Measurements from ENCODE around the gene CTDP1.

CTDP1 gene

DNA sequence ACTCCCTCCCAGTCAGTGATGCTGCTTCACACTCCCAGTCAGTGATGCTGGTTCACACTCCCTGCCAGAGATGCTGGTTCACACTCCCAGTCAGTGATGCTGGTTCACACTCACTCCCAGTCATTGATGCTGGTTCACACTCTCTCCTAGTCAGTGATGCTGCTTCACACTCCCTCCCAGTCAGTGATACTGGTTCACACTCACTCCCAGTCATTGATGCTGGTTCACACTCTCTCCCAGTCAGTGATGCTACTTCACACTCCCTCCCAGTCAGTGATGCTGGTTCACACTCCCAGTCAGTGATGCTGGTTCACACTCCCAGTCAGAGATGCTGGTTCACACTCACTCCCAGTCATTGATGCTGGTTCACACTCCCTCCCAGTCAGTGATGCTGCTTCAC, 83.8 kb downstream of the CTDP1 start:
- no peak for DNase-seq (ENCODE audit: low spot score)

GRCh38 chr18:79764131-79764530, 84.5 kb downstream of the CTDP1 start:
- DNase-seq (ENCODE audit: low spot score) = no peak

- no peak for DNase-seq (ENCODE audit: low spot score)
Measured at GRCh38 chr18:79765491-79766245, 86.1 kb downstream of the CTDP1 start.

DNA sequence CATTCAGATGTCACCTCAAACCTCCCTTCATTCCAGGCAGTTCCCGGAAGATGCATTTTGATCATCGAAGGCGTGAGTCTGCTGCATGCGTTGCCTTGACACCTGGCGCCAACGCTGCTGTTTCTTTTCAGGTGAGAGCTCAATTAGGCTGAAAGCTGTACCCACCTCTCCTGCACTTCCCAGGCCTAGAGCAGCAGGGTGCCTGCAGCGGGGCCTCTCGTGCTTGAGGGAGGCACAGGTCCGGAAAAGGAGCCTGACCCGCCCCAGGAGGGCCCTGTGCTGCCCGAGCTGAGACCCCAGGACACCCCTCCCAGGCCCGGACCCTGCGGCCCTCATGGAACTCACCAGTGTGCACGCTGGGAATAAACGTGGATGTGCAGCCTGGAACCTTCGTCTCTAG, 86.7 kb downstream of the CTDP1 start:
- no peak for DNase-seq (ENCODE audit: low spot score)

DNA sequence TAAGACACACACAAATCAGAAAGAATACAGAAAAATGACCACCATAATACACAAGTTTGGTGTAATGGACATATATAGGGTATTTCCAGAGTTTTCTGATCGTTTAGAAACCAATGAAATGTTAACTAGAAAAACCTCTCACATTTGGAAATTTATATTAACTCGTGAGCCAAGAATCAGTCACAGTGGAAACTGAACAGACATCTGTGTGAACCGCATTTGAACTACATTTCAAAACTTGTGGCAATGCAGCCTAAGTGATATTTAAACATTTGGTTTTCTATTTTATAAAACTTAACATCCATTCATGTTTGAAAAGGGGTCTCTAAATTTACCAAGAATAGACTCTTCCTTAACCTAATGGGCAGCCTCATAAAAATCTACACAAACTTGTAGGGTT, 89.1 kb downstream of the CTDP1 start:
- DNase-seq (ENCODE audit: low spot score) = no peak

- DNase-seq (ENCODE audit: low spot score) = no peak
Measured at GRCh38 chr18:79769698-79770500, 90.3 kb downstream of the CTDP1 start.

DNA sequence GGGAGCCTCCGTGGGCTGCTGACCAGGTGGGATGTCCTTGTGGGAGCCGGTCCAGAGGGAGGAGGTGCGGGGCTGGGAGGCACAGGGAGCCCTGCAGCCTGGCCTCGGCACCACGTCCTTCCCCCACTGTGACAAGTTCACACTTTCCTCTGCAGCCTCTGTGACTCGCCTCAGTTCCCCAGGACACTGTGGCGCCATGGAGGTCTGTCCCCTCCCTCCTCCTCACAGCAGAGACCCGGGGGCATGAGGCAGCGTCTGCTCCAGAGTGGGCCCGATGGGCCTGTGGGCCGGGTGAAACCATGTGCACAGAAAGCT, 90.9 kb downstream of the CTDP1 start:
- no peak for DNase-seq (ENCODE audit: low spot score)

- DNase-seq (ENCODE audit: low spot score) = no peak
Measured at GRCh38 chr18:79770826-79771225, 91.2 kb downstream of the CTDP1 start.

DNA sequence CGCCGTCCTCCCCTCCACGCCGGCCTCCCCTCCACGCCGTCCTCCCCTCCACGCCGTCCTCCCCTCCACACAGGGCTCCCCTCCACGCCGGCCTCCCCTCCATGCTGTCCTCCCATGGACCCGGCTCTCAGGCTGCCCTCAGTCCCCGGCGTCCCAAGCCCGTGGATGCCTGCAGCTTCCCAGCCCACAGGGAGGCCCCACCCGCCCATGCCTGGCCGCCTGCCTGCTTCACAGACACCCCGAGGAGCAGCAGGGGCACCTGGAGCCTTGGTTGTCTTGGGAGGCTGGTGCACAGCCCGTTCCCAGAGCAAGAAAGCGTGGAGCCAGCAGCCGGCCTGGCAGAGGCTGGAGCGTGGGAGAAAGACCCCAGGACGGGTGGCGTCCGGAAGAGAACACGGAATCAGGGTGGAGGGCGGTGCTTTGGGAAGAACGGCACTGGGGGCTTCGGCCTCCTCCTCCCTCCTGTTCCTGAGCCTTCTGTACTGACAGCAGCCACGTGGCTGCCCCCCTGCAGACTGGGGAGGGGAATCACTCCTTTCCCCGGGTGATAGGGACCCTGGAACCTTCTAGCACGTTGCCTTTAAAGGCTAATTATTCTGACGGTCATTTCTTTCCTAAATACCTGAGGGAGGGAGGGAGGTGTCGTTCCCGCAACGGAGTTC, 92.0 kb downstream of the CTDP1 start:
- no peak for DNase-seq (ENCODE audit: low spot score)

DNA sequence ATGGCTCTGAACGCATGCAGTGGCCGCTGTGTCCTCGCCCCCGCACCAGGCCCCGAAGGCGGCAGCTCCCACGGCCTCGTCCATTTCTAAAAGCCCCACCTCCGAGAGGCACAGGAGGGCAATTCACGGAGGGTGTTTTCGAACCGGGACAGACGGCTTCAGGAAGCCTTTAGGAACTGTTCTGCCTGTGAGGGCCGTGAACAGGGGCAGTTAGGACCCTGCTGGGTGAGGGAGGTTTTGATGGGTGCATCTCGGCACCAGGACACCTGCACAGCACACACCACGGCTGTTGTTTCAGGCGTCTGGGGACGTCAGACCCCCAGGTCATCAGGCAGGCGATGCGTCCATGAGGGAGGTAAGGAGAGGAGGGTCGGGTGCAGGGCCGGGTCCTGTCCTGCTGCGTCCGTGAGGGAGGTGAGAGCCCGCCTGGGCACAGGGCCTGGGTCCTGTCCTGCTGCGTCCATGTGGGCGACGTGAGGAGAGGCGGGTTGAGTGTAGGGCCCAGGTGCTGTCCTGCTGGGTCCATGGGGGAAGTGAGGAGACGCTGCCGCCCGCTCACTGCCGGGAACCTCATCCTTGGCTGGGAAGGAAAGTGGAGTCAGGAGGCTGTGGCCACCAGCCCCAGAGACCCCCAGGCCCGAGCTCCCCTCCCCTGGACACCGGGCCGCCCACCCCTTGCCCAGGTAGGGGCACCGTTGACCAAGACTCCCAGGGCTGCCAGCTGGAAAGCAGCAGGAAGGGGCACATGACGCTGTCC, 92.7 kb downstream of the CTDP1 start:
- no peak for DNase-seq (ENCODE audit: low spot score)

DNA sequence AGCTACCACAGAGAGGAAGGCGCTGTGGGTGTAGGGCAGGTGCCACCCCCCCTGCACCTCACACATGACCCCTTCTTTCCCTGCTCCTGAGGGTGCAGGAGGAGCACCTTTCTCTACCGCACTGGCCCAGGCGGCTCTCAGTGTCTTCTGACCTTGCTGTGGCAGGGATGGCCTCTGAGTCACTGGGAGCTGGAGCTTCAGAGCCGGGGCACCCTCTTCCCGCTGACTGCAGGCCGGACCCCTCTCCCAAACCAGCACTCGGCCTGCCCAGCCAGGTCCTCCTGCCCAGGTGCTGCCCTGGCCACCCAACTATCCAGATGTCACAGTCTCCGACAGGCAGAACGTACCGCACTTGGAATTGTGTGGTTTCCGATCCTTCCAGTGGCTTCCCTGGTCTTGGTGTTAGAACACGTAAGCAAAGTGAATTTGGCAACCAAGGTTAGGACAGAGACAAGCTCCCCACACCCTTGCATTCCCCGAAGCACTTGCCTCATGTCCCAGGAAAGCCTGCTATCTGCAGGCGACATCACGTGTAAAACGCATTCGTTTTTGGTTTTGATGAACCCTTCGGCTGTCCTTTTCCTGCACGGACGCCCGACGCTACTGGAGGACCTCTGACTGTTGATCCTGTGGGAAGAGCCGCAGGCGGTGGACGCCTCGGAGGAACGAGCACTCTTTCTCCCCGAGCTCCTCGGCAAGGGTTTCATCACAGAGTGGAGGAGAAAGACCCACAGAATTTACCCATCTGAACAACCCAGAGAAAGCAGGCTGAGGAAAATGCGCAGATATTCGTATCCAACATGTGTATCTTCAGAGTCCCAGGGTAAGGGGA, 93.5 kb downstream of the CTDP1 start:
- DNase-seq (ENCODE audit: low spot score) = no peak

GRCh38 chr18:79774111-79774510, 94.5 kb downstream of the CTDP1 start:
- DNase-seq (ENCODE audit: low spot score) = no peak

- DNase-seq (ENCODE audit: low spot score) = no peak
Measured at GRCh38 chr18:79775441-79776221, 96.0 kb downstream of the CTDP1 start.

DNA sequence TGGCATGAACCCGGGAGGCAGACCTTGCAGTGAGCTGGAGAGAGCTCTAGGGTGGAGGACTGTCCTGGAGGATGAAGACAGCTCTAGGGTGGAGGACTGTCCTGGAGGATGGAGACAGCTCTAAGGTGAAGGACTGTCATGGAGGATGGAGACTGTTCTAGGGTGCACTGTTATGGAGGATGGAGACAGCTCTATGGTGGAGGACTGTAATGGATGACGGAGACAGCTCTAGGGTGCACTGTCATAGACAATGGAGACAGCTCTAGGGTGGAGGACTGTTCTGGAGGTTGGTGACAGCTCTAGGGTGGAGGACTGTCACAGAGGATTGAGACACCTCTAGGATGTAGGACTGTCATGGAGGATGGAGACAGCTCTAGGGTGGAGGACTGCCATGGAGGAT, 97.1 kb downstream of the CTDP1 start:
- DNase-seq (ENCODE audit: low spot score) = no peak

DNA sequence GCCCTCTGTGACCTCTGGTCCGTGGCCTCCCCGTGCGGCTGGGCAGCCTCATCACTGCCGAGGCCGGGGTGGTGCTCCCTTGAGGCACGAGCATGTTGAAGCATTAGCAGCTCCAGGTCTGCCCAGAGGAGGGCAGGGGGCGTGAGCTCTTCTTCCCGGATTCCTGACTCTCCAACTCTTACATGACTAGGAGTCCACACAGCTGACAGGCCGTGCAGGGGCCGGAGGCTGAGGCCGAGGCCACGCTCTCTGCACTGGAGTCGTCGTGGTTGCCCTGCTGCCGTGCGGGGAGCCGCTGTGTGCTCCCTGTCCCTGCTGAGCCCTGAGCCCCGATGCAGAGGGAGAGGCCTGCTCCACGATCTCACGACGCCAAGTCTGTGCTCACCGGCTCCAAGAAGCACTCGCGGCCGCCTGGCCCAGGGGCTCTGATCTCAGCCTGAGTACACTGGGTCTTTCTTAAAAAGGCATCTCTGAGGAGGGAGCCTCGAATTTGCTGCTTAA, 98.7 kb downstream of the CTDP1 start:
- no peak for DNase-seq (ENCODE audit: low spot score)

DNA sequence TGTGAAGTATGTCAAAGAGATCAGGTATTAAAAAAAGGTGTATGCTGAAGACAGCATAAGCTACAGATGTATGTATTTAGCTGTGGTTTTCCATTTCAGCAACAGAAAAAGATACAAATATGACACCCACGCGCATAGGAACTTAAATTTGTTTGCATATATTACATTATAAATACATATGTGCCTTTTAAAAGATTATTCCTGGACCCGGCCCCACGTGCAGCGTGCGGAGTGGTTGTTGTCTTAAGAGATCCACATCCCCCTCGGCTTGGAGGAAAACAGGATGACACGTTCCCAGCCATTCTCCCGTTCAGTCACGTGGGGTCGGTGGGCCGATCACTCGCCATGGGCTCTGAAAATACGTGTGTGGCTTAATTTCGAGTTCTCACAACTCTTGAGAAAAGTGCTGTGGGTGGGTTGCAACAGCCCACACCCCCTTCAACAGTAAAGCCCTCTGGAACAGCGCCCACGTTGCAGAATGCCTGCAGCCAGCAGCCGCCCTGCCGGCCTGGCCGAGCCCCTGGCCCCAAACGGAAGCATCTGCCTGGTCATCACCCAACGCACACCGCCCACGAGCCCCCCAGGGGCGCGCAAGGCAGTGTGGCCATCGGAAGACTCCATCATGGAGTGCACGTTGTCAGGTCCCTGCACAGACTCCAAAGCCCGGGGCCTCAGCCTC, 99.6 kb downstream of the CTDP1 start:
- no peak for DNase-seq (ENCODE audit: low spot score)

GRCh38 chr18:79779700-79780190, 100.1 kb downstream of the CTDP1 start:
- DNase-seq (ENCODE audit: low spot score) = no peak

GRCh38 chr18:79780547-79780946, 100.9 kb downstream of the CTDP1 start:
- DNase-seq (ENCODE audit: low spot score) = no peak

DNA sequence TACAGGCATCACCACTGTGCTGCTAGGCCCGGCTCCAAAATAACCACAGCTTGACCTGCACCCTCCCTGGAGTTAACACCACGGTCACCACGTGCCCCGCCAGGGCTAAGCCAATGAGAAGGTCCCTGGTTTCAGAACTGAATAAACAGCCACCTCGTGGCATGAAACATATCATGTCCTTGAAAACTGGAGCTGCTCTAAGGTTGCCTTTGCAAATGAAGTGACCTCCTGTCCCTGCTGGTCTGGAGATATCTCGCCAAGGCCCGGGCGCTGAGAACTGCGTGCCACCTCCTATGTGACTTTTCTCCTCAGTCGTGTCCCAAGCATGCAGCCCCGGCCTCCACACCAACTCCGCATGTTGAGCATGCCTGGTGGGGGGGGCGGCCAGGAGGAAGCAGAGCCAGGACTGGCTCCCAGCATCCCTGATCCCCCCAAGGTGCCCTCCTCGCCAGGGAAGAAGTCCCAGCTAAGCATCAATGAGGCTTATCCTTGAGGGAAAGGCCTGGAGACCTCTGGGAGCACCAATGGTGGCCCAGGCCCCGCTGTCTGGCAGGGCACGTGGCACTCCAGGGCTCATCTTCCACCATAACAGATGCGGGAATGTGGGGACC, 101.8 kb downstream of the CTDP1 start:
- DNase-seq (ENCODE audit: low spot score) = no peak

All from kidney capillary endothelial cell (primary cell).